Neuronal stem cell (in vitro differentiated cells): ENCODE data around the gene TAP1.

Experiments used
- DNase-seq: peaks from one replicate; pipeline ENCODE4 v3.0.0-alpha.2; 2013; ENCODE audit warnings: low spot score
- H2AFZ ChIP-seq: one replicate; pipeline ENCODE4 v1.6.1; 2013; ENCODE audit warnings: mild to moderate bottlenecking, low read length, inconsistent platforms
- H2AK5ac ChIP-seq: 2 replicates; pipeline ENCODE4 v1.6.1; 2013; ENCODE audit warnings: low read depth, mild to moderate bottlenecking, inconsistent platforms, low read length, moderate library complexity, mixed read lengths
- H2BK120ac ChIP-seq: 2 replicates; pipeline ENCODE4 v1.6.1; 2013; ENCODE audit warnings: low read depth, mild to moderate bottlenecking, inconsistent platforms, low read length, moderate library complexity, mixed read lengths
- H2BK12ac ChIP-seq: one replicate; pipeline ENCODE4 v1.6.1; 2013; ENCODE audit warnings: low read length, inconsistent platforms
- H2BK15ac ChIP-seq: 2 replicates; pipeline ENCODE4 v1.6.1; 2013; ENCODE audit warnings: mild to moderate bottlenecking, low read length, inconsistent platforms, mixed read lengths
- H2BK5ac ChIP-seq: one replicate; pipeline ENCODE4 v1.6.1; 2013; ENCODE audit warnings: inconsistent platforms, mild to moderate bottlenecking, low read length, moderate library complexity
- H3K14ac ChIP-seq: one replicate; pipeline ENCODE4 v1.6.1; 2013; ENCODE audit warnings: low read length, inconsistent platforms
- H3K18ac ChIP-seq: 2 replicates; pipeline ENCODE4 v1.6.1; 2013; ENCODE audit warnings: low read length, inconsistent platforms
- H3K23ac ChIP-seq: 2 replicates; pipeline ENCODE4 v1.6.1; 2013; ENCODE audit warnings: low read depth, mild to moderate bottlenecking, mixed read lengths, low read length, inconsistent platforms; ENCODE audit not compliant: poor library complexity
- H3K27ac ChIP-seq: replicated peaks from 3 replicates; pipeline ENCODE4 v1.5.1; 2013; ENCODE audit warnings: low read length, inconsistent platforms
- H3K27me3 ChIP-seq, 3 experiments: 2 replicates each; pipeline ENCODE4 v1.6.1; 2013; ENCODE audit warnings: low read length in 3 of 3, mild to moderate bottlenecking in 2 of 3, inconsistent platforms in 1 of 3, low read depth in 1 of 3, mixed read lengths in 1 of 3, moderate library complexity in 1 of 3; ENCODE audit not compliant: control insufficient read depth in 3 of 3, insufficient read depth in 3 of 3
- H3K36me3 ChIP-seq, 2 donors: replicated peaks in 1 of 2; 2 replicates each; pipeline ENCODE4 v1.6.1; 2013; ENCODE audit warnings: low read length in 2 of 2; ENCODE audit not compliant: control insufficient read depth in 2 of 2, insufficient read depth in 2 of 2
- H3K4ac ChIP-seq: 2 replicates; pipeline ENCODE4 v1.6.1; 2013; ENCODE audit warnings: inconsistent platforms, mild to moderate bottlenecking, low read length, moderate library complexity
- H3K4me1 ChIP-seq, 2 donors: 1 replicate in 1 of 2; 2 replicates in 1 of 2; pipeline ENCODE4 v1.6.1; 2013; ENCODE audit warnings: low read length in 2 of 2, low read depth in 1 of 2; ENCODE audit not compliant: control insufficient read depth in 2 of 2, insufficient read depth in 1 of 2
- H3K4me2 ChIP-seq: one replicate; pipeline ENCODE4 v1.6.1; 2013; ENCODE audit warnings: mild to moderate bottlenecking, low read length, inconsistent platforms; ENCODE audit not compliant: insufficient read depth, poor library complexity, severe bottlenecking
- H3K4me3 ChIP-seq, 2 donors: 2 replicates each; pipeline ENCODE4 v1.5.1; 2013; ENCODE audit warnings: low read length in 2 of 2, mild to moderate bottlenecking in 2 of 2, inconsistent platforms in 1 of 2, moderate library complexity in 1 of 2
- H3K79me1 ChIP-seq: one replicate; pipeline ENCODE4 v1.6.1; 2013; ENCODE audit warnings: low read depth, mild to moderate bottlenecking, inconsistent platforms, low read length, moderate library complexity
- H3K9ac ChIP-seq: one replicate; pipeline ENCODE4 v1.6.1; 2013; ENCODE audit warnings: mild to moderate bottlenecking, low read depth, low read length, inconsistent platforms; ENCODE audit not compliant: poor library complexity
- H3K9me3 ChIP-seq, 2 donors: replicated peaks in 1 of 2; 2 replicates each; pipeline versions ENCODE3 to v1.6.1; 2013; ENCODE audit warnings: low read length in 2 of 2, mild to moderate bottlenecking in 2 of 2, inconsistent platforms in 1 of 2, low read depth in 1 of 2, mixed read lengths in 1 of 2, moderate library complexity in 1 of 2; ENCODE audit not compliant: control insufficient read depth in 2 of 2, insufficient read depth in 1 of 2
- H4K8ac ChIP-seq: one replicate; pipeline ENCODE4 v1.6.1; 2013; ENCODE audit warnings: low read depth, mild to moderate bottlenecking, inconsistent platforms, low read length, moderate library complexity
- H4K91ac ChIP-seq: one replicate; pipeline ENCODE4 v1.6.1; 2013; ENCODE audit warnings: low read length, low read depth, mild to moderate bottlenecking, inconsistent platforms; ENCODE audit not compliant: poor library complexity
- WGBS, 2 donors: extraction: QIAGEN DNeasy Blood & Tissue Kit; methylation state at CpG; one replicate each; pipeline ENCODE4 v1.1.7; 2013; ENCODE audit warnings: missing lambda C conversion rate in 2 of 2, mixed read lengths in 1 of 2; ENCODE audit not compliant: insufficient read length in 2 of 2, insufficient replicate concordance in 1 of 2; ENCODE audit errors: extremely low coverage in 2 of 2; 5-methylcytosine and 5-hydroxymethylcytosine counted together

Gene TAP1

DNA sequence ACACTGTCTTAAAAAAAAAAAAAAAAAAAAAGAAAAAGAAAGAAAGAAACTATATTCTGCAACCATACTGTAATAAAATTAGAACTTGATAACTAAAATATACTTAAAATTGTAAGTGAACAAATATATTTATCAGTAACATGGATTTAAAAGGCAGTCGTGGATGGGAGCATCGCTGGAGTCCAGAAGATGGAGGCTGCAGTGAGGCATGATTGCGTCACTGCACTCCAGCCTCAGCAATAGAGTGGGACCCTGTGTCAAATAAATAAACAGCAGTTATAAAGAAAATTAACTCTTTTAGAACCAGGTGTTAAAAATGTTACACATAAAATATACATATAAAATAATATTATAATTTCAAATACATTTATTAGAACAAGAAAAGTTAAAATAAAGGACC, 9.2 kb upstream of the TAP1 start:
- no peak overlapping the region for H3K4me3 ChIP-seq
- H2AFZ ChIP-seq = no peak overlapping the region
- H2BK5ac ChIP-seq = no peak overlapping the region
- H3K27me3 ChIP-seq = peaks cover 0 to 72% (median 0%) of the 10 kb centered on the region in 3 experiments
- H3K18ac ChIP-seq = no peak overlapping the region
- H3K79me1 ChIP-seq = no peaks in the 10 kb centered on the region
- no peak overlapping the region for H3K9ac ChIP-seq
- no peak overlapping the region for H4K8ac ChIP-seq
- no CpG with 5 or more reads among the region's 3 CpGs for WGBS, 2 donors
- no peak overlapping the region for H3K4me2 ChIP-seq
- H2BK15ac ChIP-seq = no peak overlapping the region
- no peaks in the 10 kb centered on the region for H3K4me1 ChIP-seq
- DNase-seq = no peak
- H3K23ac ChIP-seq = no peak overlapping the region
- no peak overlapping the region for H2BK120ac ChIP-seq
- no peaks in the 10 kb centered on the region for H3K36me3 ChIP-seq
- no peak overlapping the region for H3K14ac ChIP-seq
- no peak overlapping the region for H3K27ac ChIP-seq
- no peak overlapping the region for H4K91ac ChIP-seq
- H3K4ac ChIP-seq = no peak overlapping the region
- no peak overlapping the region for H2AK5ac ChIP-seq
- no peak overlapping the region for H2BK12ac ChIP-seq
- H3K9me3 ChIP-seq = no peaks in the 10 kb centered on the region

DNA sequence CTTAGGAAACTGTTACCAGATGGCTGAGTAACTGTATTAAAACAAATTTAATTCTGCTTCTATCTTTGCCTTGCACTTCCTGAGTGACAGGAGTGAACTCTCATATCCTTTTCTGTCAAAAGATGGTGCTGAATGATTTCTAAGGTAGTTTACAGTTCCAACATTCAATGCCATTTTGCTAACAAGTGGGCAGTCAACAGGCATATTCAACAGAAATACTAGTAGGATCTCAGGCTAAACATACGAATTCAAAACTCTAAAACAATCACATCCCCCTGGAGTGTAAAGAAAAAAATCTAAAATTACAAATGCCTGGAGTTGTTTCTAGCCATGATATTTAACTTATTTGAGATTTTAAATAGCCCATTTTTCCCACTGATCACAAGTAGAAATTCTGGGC, 7.2 kb upstream of the TAP1 start:
- Histone ChIP-seq H3K27me3 (peaks cover 0 to 72% (median 5%) of the 10 kb centered on the region in 3 experiments), H3K79me1 (no peaks in the 10 kb centered on the region), H3K18ac (no peak overlapping the region), H3K9me3 (no peaks in the 10 kb centered on the region), H3K9ac (no peak overlapping the region), H3K4me3 (no peak overlapping the region), H3K14ac (no peak overlapping the region), H3K4ac (no peak overlapping the region), H2BK12ac (no peak overlapping the region), H3K36me3 (no peaks in the 10 kb centered on the region), H2BK15ac (no peak overlapping the region), H3K27ac (no peak overlapping the region), H2BK5ac (no peak overlapping the region), H2AK5ac (no peak overlapping the region), H3K4me2 (no peak overlapping the region), H4K8ac (no peak overlapping the region), H2AFZ (no peak overlapping the region), H3K4me1 (no peaks in the 10 kb centered on the region), H3K23ac (no peak overlapping the region), H2BK120ac (no peak overlapping the region), H4K91ac (no peak overlapping the region)
- DNase-seq = no peak
- WGBS, 2 donors = no CpG with 5 or more reads among the region's 1 CpG

DNA sequence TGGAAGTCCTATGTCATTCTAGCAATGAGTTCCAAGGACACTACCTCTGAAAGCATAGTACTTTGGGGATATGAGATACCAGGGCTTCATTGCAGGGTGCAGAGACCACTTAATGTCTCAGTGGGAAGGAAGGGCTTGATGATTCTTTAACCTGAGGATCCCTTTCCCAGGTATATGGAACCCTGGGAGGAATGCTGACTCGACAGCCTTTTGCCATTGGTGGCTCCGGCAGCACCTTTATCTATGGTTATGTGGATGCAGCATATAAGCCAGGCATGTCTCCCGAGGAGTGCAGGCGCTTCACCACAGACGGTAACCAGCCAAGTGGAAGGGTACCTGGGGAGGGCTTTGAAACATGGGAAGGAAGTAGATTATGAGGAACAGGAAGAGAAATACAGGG, 4.7 kb upstream of the TAP1 start:
- no peak overlapping the region for H3K4me2 ChIP-seq
- no peak overlapping the region for H4K8ac ChIP-seq
- H3K4me1 ChIP-seq = peaks cover 2 to 7% of the 10 kb centered on the region in 2 donors
- H3K23ac ChIP-seq = no peak overlapping the region
- no peak overlapping the region for H2BK15ac ChIP-seq
- H3K27ac ChIP-seq = no peak overlapping the region
- H2AK5ac ChIP-seq = no peak overlapping the region
- no peak overlapping the region for H4K91ac ChIP-seq
- no peaks in the 10 kb centered on the region for H3K9me3 ChIP-seq
- no CpG with 5 or more reads among the region's 5 CpGs for WGBS, 2 donors
- no peak overlapping the region for H3K9ac ChIP-seq
- H3K18ac ChIP-seq = no peak overlapping the region
- H2BK12ac ChIP-seq = no peak overlapping the region
- no peak overlapping the region for H3K4me3 ChIP-seq
- H3K79me1 ChIP-seq = no peaks in the 10 kb centered on the region
- no peaks in the 10 kb centered on the region for H3K36me3 ChIP-seq
- no peak overlapping the region for H2BK5ac ChIP-seq
- H2BK120ac ChIP-seq = no peak overlapping the region
- H3K27me3 ChIP-seq = peaks cover 0 to 76% (median 22%) of the 10 kb centered on the region in 3 experiments
- H3K14ac ChIP-seq = no peak overlapping the region
- H2AFZ ChIP-seq = no peak overlapping the region
- H3K4ac ChIP-seq = no peak overlapping the region
- DNase-seq = no peak

DNA sequence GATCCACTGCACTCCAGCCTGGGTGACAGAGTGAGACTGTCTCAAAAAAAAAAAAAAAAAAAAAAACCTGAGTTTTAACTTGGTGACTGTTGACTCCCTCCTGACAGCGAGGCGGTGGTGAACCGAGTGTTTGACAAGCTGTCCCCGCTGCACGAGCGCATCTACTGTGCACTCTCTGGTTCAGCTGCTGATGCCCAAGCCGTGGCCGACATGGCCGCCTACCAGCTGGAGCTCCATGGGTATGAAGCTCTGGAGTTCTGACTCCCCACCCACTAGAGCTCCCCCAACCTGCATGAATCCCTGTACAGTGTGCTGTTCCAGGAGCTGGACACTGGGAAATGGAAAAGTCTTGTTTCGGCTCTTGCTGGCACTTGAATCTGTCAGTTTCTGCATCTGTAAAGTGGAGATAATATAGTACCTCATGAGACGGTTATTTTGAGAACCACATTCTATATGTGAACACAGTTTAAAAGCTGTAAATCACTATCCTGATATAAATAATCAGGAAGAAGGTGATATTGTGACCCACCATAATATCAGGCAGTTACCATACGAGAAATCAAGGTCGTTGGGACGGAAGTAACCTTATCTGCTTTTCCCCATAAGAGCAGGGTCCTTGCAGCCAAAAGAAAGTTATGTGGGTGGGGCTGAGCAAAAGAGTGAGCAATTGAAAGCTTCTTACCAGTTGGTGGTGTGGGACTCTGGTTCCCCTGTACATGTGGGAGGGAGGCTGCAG, 3.8 kb upstream of the TAP1 start:
- H3K4me2 ChIP-seq = no peak overlapping the region
- no peak overlapping the region for H2BK120ac ChIP-seq
- H2BK5ac ChIP-seq = no peak overlapping the region
- H2AK5ac ChIP-seq = no peak overlapping the region
- WGBS, 2 donors = no CpG with 5 or more reads among the region's 14 CpGs
- H3K27me3 ChIP-seq = peaks cover 3 to 84% (median 31%) of the 10 kb centered on the region in 3 experiments
- H3K23ac ChIP-seq = no peak overlapping the region
- H3K9ac ChIP-seq = no peak overlapping the region
- H3K27ac ChIP-seq = no peak overlapping the region
- H3K9me3 ChIP-seq = no peaks in the 10 kb centered on the region
- H3K4ac ChIP-seq = no peak overlapping the region
- H4K8ac ChIP-seq = no peak overlapping the region
- H2AFZ ChIP-seq = no peak overlapping the region
- no peaks in the 10 kb centered on the region for H3K79me1 ChIP-seq
- H3K14ac ChIP-seq = no peak overlapping the region
- no peak overlapping the region for H3K4me3 ChIP-seq
- no peak overlapping the region for H2BK12ac ChIP-seq
- no peaks in the 10 kb centered on the region for H3K36me3 ChIP-seq
- H4K91ac ChIP-seq = no peak overlapping the region
- H3K4me1 ChIP-seq = peaks cover 2 to 14% of the 10 kb centered on the region in 2 donors
- no peak for DNase-seq
- no peak overlapping the region for H3K18ac ChIP-seq
- no peak overlapping the region for H2BK15ac ChIP-seq
